Kidney glomerular epithelial cell (primary cell): ENCODE results near the gene TPCN1.

Source experiments
- DNase-seq: peaks from one replicate; lab custom pipeline; 2025; lab: John Stamatoyannopoulos, UW

Gene TPCN1

DNA sequence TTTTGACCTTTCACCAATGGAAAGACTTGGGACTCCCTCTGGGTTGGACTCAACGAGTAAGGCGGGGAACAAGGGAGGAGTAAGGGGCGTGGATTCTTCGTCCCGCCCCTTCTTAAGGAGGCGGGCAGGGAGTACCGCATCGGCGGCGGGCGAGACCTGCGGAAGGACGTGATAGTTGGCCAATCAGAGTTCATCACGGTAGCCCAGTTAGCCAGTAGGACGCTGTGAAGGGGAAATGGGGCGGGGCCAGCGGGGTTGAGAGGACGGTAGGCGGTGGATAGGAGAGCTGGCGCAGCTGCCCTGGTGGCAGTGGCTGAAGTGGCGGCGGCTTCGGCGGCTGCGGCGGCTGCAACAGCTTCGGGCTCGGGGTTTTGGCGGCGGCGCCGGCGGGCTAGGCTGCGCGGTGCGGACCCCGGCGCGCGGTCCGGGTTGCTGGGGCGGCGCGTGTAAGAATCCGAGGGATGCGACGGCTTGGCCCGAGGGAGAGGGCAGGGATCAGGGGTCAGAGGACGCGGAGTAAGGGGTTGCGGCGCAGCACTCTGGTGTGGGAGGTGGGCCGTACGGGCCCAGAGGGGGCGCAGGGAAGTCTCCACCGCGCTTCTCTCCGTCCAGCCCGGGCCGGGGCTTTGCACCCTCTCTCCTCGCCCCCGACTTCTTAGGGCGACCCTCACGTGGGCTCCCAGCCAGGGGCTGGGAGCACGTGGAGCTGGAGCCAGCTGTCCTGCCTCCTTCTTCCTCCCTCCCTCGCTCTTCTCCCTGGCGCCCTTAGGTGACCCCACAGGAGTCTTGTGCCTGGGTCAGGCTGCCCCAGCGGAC is at the start of gene TPCN1:
Gene TPCN1 (plus strand): TSS at position 284 of the 816 bp plus-strand sequence. CDS start 5,389 bp downstream, outside the sequence.
- peak; percentile 100 for DNase-seq

DNA sequence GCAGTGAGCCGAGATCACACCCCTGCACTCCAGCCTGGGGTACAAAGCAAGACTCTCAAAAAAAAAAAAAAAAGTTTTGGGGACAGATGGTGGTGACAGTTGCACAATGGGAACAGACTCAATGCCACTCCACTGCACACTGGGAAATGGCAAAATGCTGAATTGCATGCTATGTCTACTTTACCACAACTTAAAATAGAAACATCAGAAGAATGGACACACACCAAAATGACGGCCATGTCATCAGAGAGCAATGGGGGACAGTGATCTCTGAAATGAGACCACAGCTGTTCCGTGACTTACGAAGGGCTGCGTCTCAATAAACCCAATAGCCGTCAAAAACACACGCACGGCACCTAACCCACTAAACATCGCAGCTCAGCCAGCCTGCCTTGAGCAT is 49.7 kb upstream of the TPCN1 start:
- no peak for DNase-seq

DNA sequence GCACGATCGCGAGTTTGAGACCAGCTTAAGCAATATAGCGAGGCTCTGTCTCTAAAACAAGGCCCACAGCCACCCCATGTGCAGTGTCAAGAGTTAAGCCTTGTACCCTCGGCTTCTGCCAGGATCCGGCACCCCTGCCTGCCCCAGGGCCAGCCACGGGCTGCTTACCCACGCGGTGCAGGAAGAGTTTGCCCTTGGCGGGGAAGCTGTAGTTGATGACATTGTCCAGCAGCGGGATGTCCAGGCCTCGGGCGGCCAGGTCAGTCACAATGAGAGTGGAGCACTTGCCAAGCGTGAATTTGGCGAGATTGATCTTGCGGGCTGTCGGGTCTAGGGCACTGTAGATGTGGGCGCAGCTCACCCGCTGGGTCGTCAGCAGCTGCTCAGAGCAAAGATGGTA is 49.1 kb upstream of the TPCN1 start:
- no peak for DNase-seq

DNA sequence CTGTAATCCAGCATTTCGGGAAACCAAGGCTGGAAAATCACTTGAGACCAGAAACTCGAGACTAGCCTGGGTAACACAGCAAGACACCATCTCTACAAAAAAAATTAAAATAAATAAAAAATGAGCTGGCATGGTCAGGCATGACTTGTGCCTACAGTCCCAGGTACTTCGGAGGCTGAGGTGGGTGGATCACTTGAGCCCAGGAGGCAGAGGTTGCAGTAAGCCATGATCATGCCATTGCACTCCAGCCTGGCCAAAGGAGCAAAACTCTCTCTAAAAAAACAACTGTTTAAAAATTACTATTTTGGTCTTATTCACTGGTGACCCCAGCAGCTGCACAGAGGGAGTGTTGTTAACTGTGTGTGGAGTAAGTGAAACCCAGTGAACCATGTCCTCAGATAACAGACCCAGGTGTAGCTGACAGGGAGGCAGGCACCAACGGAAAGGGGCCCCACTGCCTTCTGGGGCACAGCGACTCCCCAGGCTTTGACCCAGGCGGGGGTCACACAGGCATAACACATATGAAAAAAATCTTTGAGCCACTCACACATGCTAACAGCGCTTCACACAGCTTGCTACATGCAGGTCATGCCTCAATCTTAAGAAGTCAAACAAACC is 48.1 kb upstream of the TPCN1 start:
- DNase-seq, result peak; percentile 41

DNA sequence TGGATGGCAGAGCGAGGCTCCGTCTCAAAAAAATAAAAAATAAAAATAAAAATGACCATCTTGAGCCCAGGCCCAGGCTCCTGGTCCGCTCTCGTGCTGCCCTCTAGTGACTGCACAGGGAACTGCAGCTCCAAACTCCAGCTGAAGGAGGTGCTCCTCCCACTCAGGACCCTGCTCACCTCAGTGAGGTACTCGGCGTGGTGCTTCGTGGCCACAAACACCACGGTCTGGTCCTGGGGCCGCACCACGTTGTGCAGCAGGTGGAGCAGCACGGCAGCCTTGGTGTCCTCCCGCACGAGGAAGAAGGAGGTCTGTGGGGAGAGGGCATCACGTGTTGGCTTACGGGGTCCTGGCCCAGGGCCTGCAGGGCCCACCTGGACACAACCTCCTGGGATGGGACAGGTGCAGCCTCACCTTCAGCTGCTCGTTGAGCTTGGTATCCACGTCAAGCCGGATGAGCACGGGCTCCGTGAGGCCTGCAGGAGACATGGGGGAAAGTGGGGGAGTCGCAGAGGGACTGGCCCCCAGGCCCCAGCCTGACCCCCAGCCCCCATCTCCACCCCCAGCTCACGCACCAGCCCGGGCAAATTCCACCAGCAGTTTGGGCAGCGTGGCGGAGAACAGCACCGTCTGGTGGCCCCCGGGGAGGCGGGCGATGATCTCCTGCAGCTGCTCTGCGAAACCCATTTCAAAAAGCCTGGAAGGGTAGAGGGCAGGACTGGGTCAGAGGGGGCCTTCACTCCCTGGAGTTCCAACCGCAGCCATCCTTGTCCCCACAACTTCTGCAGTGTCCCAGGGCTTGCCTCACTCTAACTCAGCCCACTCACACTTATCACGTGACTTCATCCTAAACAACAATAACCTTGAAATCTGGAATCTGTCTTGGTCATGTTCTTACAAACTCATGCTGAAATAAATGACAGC is 46.5 kb upstream of the TPCN1 start:
- peak; percentile 37 for DNase-seq

DNA sequence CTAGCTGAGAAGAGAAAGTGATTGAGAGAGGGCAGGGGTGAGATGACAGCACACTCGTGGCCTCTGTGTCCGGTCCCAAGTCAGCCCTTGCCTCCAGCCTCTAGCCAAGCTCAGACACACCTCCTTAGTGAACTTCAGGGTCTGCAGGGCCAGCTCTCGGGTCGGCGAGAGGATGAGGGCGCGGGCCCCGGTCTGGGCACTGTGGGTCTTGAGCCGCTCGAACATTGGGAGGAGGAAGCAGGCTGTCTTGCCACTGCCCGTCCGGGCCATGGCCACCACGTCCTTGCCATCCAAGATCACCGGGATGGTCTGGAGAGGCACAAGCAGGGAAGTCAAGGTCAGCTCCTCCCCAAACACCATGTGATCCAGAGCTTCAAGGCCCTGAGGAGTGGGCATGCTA is 42.2 kb upstream of the TPCN1 start:
- no peak for DNase-seq

DNA sequence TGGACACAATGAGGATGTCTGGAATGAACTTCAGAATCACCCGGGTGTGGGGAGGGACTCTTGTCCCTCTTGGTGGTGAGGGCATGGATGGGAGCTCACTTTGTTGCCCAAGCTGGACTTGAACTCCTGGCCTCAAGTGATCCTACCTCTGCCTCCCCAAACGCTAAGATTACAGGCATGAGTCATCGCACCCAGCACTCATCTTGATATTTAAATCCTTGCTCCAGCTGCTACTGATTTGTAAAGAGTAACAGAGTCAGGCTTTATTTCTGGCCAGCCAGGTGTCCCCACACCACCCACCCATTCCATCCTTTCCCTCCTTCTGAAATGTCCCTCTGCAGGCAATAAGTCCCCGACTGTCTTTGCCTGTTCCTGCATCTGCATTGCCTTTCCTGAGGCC is 40.9 kb upstream of the TPCN1 start:
- DNase-seq, result no peak

DNA sequence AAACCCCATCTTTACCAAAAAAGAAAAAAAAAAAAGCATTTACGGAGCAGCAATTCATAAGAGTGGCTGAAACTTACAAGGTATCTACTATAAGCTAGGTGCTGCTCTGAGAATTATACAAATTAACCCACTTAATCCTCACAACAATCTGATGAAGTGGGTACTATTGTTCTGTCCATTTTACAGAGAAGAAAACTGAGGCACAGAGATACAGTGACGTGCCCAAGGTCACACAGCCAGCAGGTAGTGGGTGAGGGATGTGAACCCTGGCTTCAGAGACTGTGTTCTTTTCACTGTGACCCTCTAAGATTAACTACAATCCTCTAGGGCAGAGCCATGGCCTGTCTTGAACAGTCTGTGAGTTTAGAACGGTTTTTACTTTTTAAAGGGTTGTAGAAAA is 39.3 kb upstream of the TPCN1 start:
- no peak for DNase-seq

DNA sequence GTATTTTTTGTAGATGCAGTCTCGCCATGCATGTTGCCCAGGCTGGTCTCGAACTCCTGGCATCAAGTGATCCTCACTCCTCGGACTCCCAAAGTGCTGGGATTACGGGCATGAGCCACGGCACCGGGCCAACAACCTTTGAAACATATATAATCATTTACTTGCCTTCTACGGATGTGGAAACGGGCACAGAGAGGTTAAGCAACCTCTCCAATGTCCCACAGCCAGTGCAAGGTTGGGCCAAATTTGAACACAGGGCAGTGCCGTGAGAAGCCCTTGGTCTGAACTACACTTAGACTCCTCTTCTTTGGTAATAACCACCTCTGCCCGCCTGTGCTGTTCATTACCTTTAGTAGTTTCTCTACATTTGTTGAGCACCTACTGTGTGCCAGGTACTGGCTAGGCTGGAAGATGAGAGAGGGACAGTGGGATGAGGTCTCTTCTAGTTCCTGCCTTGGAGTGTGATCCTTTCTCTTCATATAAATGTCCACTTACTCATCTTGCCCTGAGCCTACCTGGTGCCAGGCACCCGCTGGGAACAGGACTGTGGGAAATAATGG is 38.2 kb upstream of the TPCN1 start:
- no peak for DNase-seq

DNA sequence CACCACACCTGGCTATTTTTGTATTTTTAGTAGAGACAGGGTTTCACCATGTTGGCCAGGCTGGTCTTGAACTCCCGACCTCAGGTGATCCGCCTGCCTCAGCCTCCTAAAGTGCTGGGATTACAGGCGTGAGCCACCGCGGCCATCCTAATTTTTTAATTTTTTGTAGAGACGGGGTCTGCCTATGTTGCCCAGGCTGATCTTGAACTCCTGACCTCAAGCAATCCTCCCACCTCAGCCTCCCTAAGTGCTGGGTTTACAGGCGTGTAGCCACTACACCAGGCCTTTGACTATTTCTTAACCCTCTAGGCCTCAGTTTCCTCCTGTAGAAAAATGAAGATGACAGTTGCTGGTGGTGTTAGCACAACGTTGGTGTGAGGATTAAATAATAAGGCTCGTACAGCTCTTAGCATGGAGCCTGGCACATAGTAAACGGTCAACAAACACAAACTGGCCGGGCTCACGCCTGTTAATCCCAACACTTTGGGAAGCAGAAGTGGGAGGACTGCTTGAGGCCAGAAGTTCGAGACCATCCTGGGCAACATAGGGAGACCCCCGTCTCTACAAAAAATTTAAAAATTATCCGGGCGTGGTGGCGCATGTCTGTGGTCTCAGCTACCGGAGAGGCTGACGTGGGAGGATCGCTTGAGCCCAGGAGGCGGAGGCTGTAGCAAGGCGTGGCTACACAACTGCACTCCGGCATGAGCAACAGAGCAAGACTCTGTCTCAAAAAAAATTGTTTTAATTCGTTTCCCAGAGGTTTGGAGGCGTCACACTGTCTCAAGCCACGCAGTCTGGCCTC is 37.0 kb upstream of the TPCN1 start:
- peak; percentile 88 for DNase-seq

DNA sequence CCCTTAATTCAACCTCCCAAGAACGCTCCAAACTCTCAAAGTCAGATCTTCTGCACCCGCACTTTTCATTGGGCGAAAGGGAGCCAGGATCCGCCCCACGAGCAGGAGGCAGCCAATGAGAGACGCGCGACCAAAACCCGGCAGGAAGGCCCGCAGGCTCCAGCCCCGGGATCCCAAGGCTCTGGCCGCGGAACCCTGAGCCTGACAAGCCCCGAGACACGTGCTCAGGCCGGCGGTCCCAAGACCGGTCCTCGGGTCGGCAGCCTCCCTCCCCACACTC is 36.4 kb upstream of the TPCN1 start:
- peak; percentile 88 for DNase-seq

DNA sequence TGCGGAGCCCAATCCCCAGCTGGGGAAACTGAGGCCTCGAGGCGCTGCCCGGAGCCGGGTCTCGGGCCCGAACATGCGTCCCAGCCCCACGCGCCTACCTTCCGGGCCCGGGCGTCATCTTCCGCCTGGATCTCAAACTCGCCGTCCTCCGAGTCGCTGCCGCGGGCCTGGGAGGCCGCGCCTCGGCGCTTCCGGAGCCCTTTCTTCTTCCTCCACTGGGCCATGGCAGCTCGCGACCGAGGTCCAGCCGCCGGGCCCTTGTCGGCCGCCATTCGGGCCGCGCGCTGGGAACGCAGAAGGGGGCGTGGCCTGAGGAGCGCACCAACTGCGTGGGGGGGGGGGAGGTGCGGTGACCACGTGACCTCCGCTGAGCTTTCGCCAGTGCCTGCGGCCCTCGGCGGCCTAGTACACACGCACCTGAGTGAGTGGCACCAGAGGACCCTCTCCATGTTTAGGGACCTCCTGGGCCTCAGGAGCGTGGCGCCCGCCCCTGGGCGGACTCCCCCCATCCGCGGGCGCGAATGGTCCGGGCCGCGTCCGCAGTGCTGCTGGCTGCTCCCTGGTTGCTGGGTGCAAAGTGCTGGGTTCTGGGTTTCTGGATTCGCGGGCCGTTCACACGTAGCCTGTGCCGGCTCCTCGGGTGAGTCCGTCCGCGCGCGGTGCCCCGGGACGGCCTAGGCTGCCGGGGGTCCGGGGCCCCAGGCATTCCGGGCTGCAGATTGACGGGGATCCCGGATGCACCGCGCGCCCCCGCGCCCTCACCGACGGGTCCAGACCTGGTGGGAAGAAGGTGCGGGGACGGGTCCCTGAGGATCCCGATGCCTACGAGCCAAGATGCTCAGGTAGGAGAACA is 35.9 kb upstream of the TPCN1 start, which contains the start of the genes DDX54 and RITA1:
Gene DDX54 (minus strand): TSS at position 299 of the 853 bp plus-strand sequence. CDS start 27 bp downstream, at position 272.
Gene RITA1 (plus strand): TSS at position 542 of the 853 bp plus-strand sequence. CDS start 1,026 bp downstream, outside the sequence.
- DNase-seq, result peak; percentile 68

DNA sequence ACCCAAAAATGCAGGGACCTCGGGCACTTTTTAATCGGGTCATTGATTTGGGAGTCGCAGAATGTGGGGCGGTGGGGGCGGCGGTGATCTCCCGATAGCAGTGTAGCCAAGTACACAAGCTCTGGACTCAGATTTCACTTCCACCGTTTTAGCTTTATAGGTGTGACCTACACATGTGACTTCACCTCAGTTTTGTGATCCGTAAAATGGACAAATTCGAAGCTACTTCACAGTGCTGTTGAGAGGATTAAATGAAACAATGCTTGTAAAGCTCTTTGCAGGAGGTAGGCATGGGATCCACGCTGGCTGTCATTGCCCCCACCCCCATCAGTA is 35.3 kb upstream of the TPCN1 start:
- peak; percentile 28 for DNase-seq

DNA sequence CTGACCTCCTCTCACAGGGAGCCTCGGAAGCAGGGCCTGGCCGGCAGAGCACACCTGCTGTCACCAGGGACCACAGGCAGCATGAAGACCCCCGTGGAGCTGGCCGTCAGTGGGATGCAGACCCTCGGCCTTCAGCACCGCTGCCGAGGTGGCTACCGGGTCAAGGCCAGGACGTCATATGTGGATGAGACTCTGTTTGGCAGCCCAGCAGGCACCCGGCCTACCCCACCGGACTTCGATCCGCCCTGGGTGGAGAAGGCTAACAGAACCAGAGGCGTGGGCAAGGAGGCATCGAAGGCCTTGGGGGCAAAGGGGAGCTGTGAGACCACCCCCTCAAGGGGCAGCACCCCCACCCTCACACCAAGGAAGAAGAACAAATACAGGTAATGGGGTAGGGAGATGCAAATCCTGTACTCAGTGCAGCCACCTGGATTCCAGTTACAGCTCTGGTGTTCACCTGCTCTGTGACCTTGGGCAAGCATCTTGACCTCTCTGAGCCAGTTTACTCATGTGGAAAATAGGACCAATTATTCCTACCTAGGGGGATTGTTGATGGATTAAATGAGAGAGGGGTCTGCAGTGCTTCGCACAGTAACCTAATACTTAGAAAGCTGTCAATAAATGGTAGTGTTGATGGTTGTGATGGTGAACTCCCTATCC is 34.5 kb upstream of the TPCN1 start:
- DNase-seq, result no peak

DNA sequence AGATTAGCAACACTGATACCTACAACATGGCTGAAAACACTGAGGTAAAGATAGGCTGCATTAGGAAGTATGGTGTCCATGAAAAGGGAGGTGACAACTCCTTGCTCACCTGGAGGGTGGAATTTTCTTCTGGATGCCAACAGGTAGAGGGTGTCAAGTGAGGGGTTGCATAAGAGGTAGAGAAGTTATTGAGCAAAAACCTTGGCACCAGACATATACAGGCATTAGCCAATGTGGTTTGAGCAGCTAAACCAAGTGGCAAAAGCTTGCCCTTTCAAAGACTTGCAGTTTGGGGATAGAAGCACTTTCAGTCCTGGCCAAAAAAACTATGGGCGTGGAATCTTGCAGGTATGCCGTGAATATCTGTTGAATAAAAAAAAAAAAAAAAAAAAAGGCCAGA is 31.9 kb upstream of the TPCN1 start:
- DNase-seq, result no peak

DNA sequence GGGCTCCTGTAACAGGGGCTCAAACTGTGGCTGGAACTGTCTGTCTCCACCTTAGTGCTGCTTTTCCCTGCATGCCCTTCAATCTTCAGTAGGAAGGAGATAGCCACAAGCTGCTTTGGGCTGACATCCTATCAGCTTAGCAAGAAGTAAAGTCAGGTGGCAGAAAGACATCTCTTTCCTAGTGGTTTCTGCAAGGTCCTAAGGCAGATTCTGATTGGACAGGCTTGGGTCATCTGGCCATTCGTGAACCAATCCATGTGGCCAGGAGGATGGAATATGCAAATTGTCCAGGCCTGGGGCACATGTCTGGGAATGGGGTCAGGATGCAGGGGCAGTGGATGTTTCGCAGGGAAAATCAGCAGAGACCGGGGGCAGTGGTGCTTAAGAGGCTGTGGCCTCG is 30.5 kb upstream of the TPCN1 start:
- DNase-seq, result no peak

DNA sequence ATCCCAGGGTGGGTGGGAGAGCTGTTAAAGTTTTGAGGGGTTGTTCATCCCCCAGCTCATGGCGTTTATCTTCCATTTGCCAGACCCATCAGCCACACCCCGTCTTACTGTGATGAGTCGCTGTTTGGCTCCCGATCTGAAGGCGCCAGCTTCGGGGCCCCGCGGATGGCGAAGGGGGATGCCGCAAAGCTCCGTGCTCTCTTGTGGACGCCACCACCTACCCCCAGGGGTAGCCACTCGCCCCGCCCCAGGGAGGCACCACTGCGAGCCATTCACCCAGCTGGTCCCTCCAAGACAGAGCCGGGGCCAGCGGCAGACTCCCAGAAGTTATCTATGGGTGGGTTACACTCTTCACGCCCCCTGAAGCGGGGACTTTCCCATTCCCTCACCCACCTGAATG is 30.0 kb upstream of the TPCN1 start:
- DNase-seq, result no peak

DNA sequence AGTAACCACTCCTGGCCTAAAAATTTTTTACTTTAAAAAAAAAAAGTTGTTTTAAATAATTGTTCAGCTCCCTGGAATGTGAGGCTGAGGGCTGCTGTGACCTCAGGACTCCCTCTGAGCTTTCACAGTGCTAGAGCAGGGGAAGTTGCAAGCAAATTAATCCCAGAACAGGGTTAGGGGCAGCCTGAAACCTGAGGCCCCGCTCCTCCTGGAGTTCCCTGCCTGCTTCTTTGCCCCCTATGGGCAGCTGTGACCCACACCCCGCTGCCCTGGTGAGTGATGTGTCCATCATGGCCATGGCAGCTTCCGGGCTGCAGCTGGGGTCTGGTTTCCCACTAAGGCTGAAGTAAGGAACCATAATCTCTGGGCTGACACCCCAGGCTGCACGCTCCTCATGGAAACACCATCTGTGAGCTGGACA is 26.3 kb upstream of the TPCN1 start:
- peak; percentile 35 for DNase-seq

DNA sequence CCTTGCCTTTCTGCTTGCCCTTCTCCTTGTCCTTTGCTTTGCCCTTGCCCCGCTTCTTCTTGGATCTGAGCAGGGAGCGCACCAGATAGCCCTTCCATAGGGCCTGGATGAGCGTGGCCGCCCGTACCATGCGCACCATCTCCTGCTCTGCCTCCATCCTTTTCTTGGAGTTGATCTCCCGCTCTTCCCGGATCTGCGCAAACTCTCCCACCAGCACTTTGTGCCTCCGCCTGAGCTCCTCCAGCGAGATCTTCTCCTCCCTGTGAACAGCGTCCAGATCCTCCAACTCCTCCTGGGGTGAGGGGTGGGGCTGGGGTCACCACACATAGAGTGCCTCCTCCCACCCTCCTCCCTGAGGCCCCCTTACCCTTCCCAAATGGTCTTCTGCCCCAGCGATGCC is 25.7 kb upstream of the TPCN1 start:
- DNase-seq, result no peak

DNA sequence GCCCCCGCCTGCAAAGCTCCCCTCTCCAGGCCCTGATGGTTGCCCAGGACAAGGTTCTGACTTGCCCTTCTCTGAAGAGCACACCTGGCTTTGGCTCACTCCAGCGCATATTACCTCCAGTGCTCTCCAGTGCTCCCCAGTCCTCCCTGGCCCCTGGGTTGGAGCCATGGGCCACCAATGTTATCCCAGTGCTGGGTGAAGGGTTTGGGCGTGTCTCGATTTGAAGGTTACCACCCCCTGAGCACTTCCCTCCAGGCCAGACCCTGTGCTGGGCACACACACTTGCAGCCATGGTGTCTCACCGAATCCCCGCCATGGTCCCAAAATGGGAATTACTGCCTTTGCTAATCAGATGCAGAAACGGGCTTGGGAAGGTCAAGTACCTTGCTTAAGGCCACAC is 24.7 kb upstream of the TPCN1 start:
- DNase-seq, result no peak
